ENCODE data around the gene RBM38.

DNA sequence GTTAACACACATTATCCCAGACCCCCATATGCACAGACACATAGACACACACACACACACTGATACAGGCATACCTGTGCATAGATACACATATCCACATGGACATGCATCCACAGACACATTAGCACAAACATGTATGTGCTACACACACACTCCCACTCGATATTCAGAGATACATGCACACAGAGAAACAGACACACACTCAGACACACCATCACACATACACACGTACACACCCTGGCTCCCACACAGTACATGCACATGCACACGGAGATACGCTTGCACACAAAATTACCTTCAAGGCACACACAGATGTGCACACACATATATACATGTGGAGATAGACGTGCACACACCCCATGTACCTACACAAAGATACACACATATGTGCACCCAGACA, 19.7 kb downstream of the RBM38 start:
- TF ChIP-seq, protein P1, sequence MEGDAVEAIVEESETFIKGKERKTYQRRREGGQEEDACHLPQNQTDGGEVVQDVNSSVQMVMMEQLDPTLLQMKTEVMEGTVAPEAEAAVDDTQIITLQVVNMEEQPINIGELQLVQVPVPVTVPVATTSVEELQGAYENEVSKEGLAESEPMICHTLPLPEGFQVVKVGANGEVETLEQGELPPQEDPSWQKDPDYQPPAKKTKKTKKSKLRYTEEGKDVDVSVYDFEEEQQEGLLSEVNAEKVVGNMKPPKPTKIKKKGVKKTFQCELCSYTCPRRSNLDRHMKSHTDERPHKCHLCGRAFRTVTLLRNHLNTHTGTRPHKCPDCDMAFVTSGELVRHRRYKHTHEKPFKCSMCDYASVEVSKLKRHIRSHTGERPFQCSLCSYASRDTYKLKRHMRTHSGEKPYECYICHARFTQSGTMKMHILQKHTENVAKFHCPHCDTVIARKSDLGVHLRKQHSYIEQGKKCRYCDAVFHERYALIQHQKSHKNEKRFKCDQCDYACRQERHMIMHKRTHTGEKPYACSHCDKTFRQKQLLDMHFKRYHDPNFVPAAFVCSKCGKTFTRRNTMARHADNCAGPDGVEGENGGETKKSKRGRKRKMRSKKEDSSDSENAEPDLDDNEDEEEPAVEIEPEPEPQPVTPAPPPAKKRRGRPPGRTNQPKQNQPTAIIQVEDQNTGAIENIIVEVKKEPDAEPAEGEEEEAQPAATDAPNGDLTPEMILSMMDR (IDR thresholded peaks at IDR 0.05): no peak
- TF ChIP-seq POLR2A (IDR thresholded peaks at IDR 0.05): no peak

All from testis (tissue), 2 donors.